ENCODE results near the gene AKAP6.

Gene AKAP6

GRCh38 chr14:32596390-32596789 lies 267.3 kb downstream of the AKAP6 start:
- no peak for TF ChIP-seq CTCF (IDR thresholded peaks at IDR 0.05)

GRCh38 chr14:32597771-32598170 lies 268.7 kb downstream of the AKAP6 start:
- TF ChIP-seq CTCF (IDR thresholded peaks at IDR 0.05) = no peak

GRCh38 chr14:32601069-32601468 lies 272.0 kb downstream of the AKAP6 start:
- TF ChIP-seq CTCF (IDR thresholded peaks at IDR 0.05) = no peak

GRCh38 chr14:32601906-32602305 lies 272.8 kb downstream of the AKAP6 start:
- no peak for TF ChIP-seq CTCF (IDR thresholded peaks at IDR 0.05)

- no peak for TF ChIP-seq CTCF (IDR thresholded peaks at IDR 0.05)
Measured at GRCh38 chr14:32602699-32603098, 273.6 kb downstream of the AKAP6 start.

- TF ChIP-seq CTCF (IDR thresholded peaks at IDR 0.05) = no peak
Measured at GRCh38 chr14:32603992-32604565, 275.0 kb downstream of the AKAP6 start.

GRCh38 chr14:32606301-32606700 lies 277.2 kb downstream of the AKAP6 start:
- no peak for TF ChIP-seq CTCF (IDR thresholded peaks at IDR 0.05)

- no peak for TF ChIP-seq CTCF (IDR thresholded peaks at IDR 0.05)
Measured at GRCh38 chr14:32607399-32607798, 278.3 kb downstream of the AKAP6 start.
